C4-2B (cell line): Measurements from ENCODE around the gene WHAMM.

Experiments used
- ZFX ChIP-seq: fragments of 450-650 bp; IDR thresholded peaks from 2 replicates; pipeline ENCODE4 v1.6.1; 2017
- TF ChIP-seq, protein P1 (sequence below): fragments of 450-650 bp; conservative IDR thresholded peaks from 2 replicates; pipeline ENCODE4 v1.5.1; 2017; ENCODE audit warnings: mild to moderate bottlenecking

DNA sequence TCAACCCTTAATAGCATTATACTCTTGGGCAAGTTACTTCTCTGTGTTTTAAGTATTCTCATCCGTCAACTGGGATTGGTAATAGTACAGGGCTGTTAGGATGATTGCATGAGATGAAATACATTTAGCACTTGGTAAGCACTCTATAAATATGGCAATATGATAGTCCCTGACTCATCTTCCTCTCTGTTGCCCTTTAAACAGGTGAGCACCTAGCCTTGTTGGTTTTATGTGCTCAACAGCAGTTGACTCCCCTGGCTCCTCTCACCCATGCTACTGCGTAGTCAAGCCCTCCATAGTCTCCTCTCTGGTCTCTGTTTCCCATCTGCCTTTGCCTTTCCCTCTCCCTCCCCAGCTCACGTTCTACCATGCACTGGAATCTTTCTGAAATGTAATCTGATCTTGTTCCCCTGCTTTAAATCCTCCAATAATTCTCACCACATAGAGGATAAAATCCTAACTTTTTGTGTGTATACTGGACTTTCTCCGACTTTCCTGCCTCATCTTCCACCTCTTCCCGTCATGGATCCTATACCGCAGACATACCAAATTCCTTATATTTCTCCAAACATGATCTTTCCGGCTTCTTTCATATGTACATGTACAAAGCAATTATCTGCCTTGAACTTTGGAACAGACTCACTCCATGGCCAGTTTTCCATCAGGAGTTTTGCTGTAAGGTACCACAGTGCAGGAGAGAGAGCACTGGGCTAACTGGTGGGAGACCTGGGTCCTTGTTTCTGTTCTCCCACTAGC, 45.9 kb upstream of the WHAMM start:
- TF ChIP-seq, protein P1, sequence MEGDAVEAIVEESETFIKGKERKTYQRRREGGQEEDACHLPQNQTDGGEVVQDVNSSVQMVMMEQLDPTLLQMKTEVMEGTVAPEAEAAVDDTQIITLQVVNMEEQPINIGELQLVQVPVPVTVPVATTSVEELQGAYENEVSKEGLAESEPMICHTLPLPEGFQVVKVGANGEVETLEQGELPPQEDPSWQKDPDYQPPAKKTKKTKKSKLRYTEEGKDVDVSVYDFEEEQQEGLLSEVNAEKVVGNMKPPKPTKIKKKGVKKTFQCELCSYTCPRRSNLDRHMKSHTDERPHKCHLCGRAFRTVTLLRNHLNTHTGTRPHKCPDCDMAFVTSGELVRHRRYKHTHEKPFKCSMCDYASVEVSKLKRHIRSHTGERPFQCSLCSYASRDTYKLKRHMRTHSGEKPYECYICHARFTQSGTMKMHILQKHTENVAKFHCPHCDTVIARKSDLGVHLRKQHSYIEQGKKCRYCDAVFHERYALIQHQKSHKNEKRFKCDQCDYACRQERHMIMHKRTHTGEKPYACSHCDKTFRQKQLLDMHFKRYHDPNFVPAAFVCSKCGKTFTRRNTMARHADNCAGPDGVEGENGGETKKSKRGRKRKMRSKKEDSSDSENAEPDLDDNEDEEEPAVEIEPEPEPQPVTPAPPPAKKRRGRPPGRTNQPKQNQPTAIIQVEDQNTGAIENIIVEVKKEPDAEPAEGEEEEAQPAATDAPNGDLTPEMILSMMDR: no peak
- TF ChIP-seq ZFX: no peak
